NCI-H146 (cell line): ENCODE measurements around the gene ADH1B.
"Not testable (repeated sequence)": the region's sequence is repeated elsewhere in the genome, so short reads cannot be mapped to it uniquely, and the experiment has no call there.

Source experiments
- DNase-seq: peaks from one replicate; lab custom pipeline; 2025; lab: John Stamatoyannopoulos, UW

Gene ADH1B

GRCh38 chr4:99321241-99322191, at the start of gene ADH1B:
Gene ADH1B (minus strand): TSS chr4:99321401. CDS start chr4:99321331, 70 bp downstream.
- no peak for DNase-seq

- DNase-seq, result not testable (repeated sequence)
Measured at GRCh38 chr4:99367817-99368216, 46.6 kb upstream of the ADH1B start.

- DNase-seq, result no peak
Measured at GRCh38 chr4:99366491-99366890, 45.3 kb upstream of the ADH1B start.

GRCh38 chr4:99362768-99363167, 41.6 kb upstream of the ADH1B start:
- DNase-seq, result no peak

- no peak for DNase-seq
Measured at GRCh38 chr4:99361899-99362275, 40.7 kb upstream of the ADH1B start.

- DNase-seq, result no peak
Measured at GRCh38 chr4:99361268-99361898, 40.2 kb upstream of the ADH1B start.

- no peak for DNase-seq
Measured at GRCh38 chr4:99359480-99360204, 38.4 kb upstream of the ADH1B start.

GRCh38 chr4:99357948-99358347, 36.7 kb upstream of the ADH1B start:
- no peak for DNase-seq

- no peak for DNase-seq
Measured at GRCh38 chr4:99356992-99357391, 35.8 kb upstream of the ADH1B start.

GRCh38 chr4:99356149-99356548, 34.9 kb upstream of the ADH1B start:
- DNase-seq, result not testable (repeated sequence)

GRCh38 chr4:99352602-99353537, 31.7 kb upstream of the ADH1B start, which contains the start of gene ADH1C:
Gene ADH1C (minus strand): TSS chr4:99352746. CDS start chr4:99352675, 71 bp downstream.
- DNase-seq, result no peak

- DNase-seq, result no peak
Measured at GRCh38 chr4:99351487-99351886, 30.3 kb upstream of the ADH1B start.

- DNase-seq, result no peak
Measured at GRCh38 chr4:99349338-99349737, 28.1 kb upstream of the ADH1B start.

- DNase-seq, result not testable (repeated sequence)
Measured at GRCh38 chr4:99342624-99343023, 21.4 kb upstream of the ADH1B start.

GRCh38 chr4:99341426-99341825, 20.2 kb upstream of the ADH1B start:
- DNase-seq, result no peak

GRCh38 chr4:99339172-99339571, 18.0 kb upstream of the ADH1B start:
- DNase-seq, result no peak

- no peak for DNase-seq
Measured at GRCh38 chr4:99336553-99336952, 15.4 kb upstream of the ADH1B start.

GRCh38 chr4:99334880-99335279, 13.7 kb upstream of the ADH1B start:
- DNase-seq, result no peak

- no peak for DNase-seq
Measured at GRCh38 chr4:99330648-99331047, 9.4 kb upstream of the ADH1B start.

- DNase-seq, result no peak
Measured at GRCh38 chr4:99329876-99330275, 8.7 kb upstream of the ADH1B start.

- no peak for DNase-seq
Measured at GRCh38 chr4:99324979-99325378, 3.8 kb upstream of the ADH1B start.
